AG09309 (cell line): ENCODE measurements around the gene PIAS4.

ENCODE experiments used
- DNase-seq: peaks from one replicate; pipeline ENCODE4 v3.0.0-alpha.2; 2010; ENCODE audit warnings: low read depth
- H3K4me3 ChIP-seq: 2 replicates; pipeline ENCODE4 v1.5.1; 2011; ENCODE audit warnings: mild to moderate bottlenecking, low read depth, low read length, moderate library complexity; ENCODE audit not compliant: control insufficient read depth
- CTCF ChIP-seq: IDR thresholded peaks from 2 replicates; pipeline ENCODE4 v1.5.1; 2011; ENCODE audit warnings: mild to moderate bottlenecking, low read depth, low read length, inconsistent platforms; ENCODE audit not compliant: insufficient read depth, control insufficient read depth; ENCODE audit errors: missing control alignments

Gene PIAS4

GRCh38 chr19:4042064-4042730, 34.7 kb downstream of the PIAS4 start:
- TF ChIP-seq CTCF: no peak
- no peak overlapping the region for H3K4me3 ChIP-seq
- no peak for DNase-seq

GRCh38 chr19:4042731-4043082, 35.2 kb downstream of the PIAS4 start:
- no peak for TF ChIP-seq CTCF
- DNase-seq: no peak
- H3K4me3 ChIP-seq: no peak overlapping the region

- TF ChIP-seq CTCF: no peak
- no peak for DNase-seq
These were observed 35.9 kb downstream of the PIAS4 start for GRCh38 chr19:4043401-4043800.

GRCh38 chr19:4043966-4044715, 36.6 kb downstream of the PIAS4 start:
- no peak overlapping the region for H3K4me3 ChIP-seq
- no peak for DNase-seq
- TF ChIP-seq CTCF: no peak

More at GRCh38 chr19:4043401-4043800, 35.9 kb downstream of the PIAS4 start:
- H3K4me3 ChIP-seq: no peak overlapping the region

GRCh38 chr19:4044990-4045465, 37.5 kb downstream of the PIAS4 start:
- TF ChIP-seq CTCF: no peak
- no peak overlapping the region for H3K4me3 ChIP-seq
- no peak for DNase-seq

- no peak for DNase-seq
- no peak overlapping the region for H3K4me3 ChIP-seq
- TF ChIP-seq CTCF: no peak
These were observed 38.2 kb downstream of the PIAS4 start for GRCh38 chr19:4045597-4046361.
